Subcutaneous abdominal adipose tissue (tissue), 5 donors: ENCODE data around the gene MRS2.
"Not testable (repeated sequence)": the region's sequence is repeated elsewhere in the genome, so short reads cannot be mapped to it uniquely, and the experiment has no call there.

Source experiments
- H3K27ac ChIP-seq: one replicate; pipeline ENCODE4 v1.7.0; 2013; ENCODE audit warnings: low read depth, mild to moderate bottlenecking, inconsistent platforms, low read length, moderate library complexity
- H3K27me3 ChIP-seq, 5 donors: one replicate each; pipeline ENCODE4 v1.7.0; 2013; ENCODE audit warnings: low read length in 5 of 5, inconsistent platforms in 1 of 5; ENCODE audit not compliant: control insufficient read depth in 5 of 5, insufficient read depth in 4 of 5
- H3K36me3 ChIP-seq, 5 donors: one replicate each; pipeline ENCODE4 v1.7.0; 2013; ENCODE audit warnings: low read length in 5 of 5; ENCODE audit not compliant: control insufficient read depth in 5 of 5, insufficient read depth in 5 of 5
- H3K4me1 ChIP-seq, 5 donors: one replicate each; pipeline ENCODE4 v1.7.0; 2013; ENCODE audit warnings: low read length in 5 of 5, mild to moderate bottlenecking in 3 of 5, moderate library complexity in 1 of 5; ENCODE audit not compliant: control insufficient read depth in 5 of 5, insufficient read depth in 5 of 5
- H3K4me3 ChIP-seq, 5 donors: one replicate each; pipeline ENCODE4 v1.7.0; 2013; ENCODE audit warnings: low read length in 5 of 5, low read depth in 1 of 5
- H3K9ac ChIP-seq, 5 donors: one replicate each; pipeline ENCODE4 v1.7.0; 2013; ENCODE audit warnings: low read length in 5 of 5, mild to moderate bottlenecking in 4 of 5, moderate library complexity in 3 of 5
- H3K9me3 ChIP-seq, 5 donors: one replicate each; pipeline ENCODE4 v1.7.0; 2013; ENCODE audit warnings: low read length in 5 of 5; ENCODE audit not compliant: control insufficient read depth in 5 of 5
- donor health status: healthy.
- donor health status: healthy.
- donor health status: healthy.
- donor health status: healthy.
- donor health status: healthy.

The MRS2 gene

GRCh38 chr6:24365103-24365633, 37.6 kb upstream of the MRS2 start:
- not testable (repeated sequence) for H3K36me3 ChIP-seq, H3K9me3 ChIP-seq, H3K9ac ChIP-seq, H3K27ac ChIP-seq, H3K4me3 ChIP-seq, H3K27me3 ChIP-seq, H3K4me1 ChIP-seq

GRCh38 chr6:24374612-24375011, 28.1 kb upstream of the MRS2 start:
- Histone ChIP-seq H3K4me1 (no peaks in the 10 kb centered on the region), H3K9ac (no peak overlapping the region), H3K27me3 (no peaks in the 10 kb centered on the region), H3K36me3 (no peaks in the 10 kb centered on the region), H3K27ac (no peak overlapping the region), H3K9me3 (no peaks in the 10 kb centered on the region), H3K4me3 (no peak overlapping the region)

DNA sequence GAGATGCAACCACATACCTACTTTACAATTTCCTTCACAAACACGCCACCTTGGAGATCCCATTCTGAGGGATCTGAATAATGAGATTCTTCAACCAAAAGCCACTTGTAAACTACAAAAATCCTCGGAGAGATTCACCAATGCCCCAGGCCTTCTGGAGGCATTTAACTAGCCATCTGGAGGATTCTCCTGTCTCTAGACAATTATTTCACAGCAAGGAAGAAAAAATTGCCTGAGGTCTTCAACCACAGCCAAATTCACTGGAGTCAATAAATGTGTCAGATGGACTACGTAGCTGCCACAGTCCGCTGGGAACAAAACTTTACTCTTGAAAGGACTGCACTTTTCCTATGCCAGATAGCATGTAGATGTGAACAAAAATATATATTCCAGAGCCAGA, 25.9 kb upstream of the MRS2 start:
- Histone ChIP-seq H3K4me3 (no peak overlapping the region), H3K27me3 (no peaks in the 10 kb centered on the region), H3K4me1 (no peaks in the 10 kb centered on the region), H3K36me3 (no peaks in the 10 kb centered on the region), H3K9ac (no peak overlapping the region), H3K9me3 (no peaks in the 10 kb centered on the region), H3K27ac (no peak overlapping the region)

GRCh38 chr6:24378473-24379097, 24.2 kb upstream of the MRS2 start:
- no peaks in the 10 kb centered on the region for H3K4me1 ChIP-seq
- H3K27ac ChIP-seq: no peak overlapping the region

DNA sequence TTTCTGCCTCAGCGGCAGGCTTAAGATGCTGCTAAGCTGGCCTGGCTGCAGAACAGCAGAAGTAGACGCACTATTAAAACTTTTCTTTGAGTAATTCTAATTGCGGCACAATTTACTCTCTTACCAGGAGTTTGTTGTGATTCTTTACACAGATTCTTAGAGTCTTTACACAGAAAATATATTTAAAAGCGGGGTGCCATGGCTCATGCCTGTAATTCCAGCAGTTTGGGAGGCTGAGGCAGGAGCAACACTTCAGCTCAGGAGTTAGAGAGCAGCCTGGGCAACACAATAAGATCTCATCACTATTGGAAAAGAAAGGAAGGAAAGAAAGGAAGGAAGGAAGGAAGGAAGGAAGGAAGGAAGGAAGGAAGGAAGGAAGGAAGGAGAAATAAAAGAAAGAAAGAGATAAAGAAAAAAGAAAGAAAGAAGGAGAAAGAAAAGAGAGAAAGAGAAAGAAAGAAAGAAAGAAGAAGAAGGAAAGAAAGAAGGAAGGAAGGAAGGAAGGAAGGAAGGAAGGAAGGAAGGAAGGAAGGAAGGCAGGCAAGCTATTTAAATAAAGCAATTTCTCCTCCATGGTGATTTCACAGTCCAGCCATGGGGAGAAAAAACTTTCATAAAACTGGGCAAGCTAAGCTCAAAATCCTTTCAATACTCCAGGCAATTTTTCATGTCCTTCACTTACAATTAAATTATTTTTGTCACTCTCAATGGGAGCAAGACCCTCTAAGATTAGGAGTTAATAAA, 21.1 kb upstream of the MRS2 start:
- Histone ChIP-seq H3K27me3 (no peaks in the 10 kb centered on the region), H3K9ac (no peak overlapping the region), H3K9me3 (no peaks in the 10 kb centered on the region), H3K4me3 (no peak overlapping the region), H3K4me1 (no peaks in the 10 kb centered on the region), H3K36me3 (no peaks in the 10 kb centered on the region), H3K27ac (no peak overlapping the region)

More at GRCh38 chr6:24378473-24379097, 24.2 kb upstream of the MRS2 start:
- Histone ChIP-seq H3K9ac (no peak overlapping the region), H3K9me3 (no peaks in the 10 kb centered on the region), H3K36me3 (no peaks in the 10 kb centered on the region), H3K4me3 (no peak overlapping the region), H3K27me3 (no peaks in the 10 kb centered on the region)

DNA sequence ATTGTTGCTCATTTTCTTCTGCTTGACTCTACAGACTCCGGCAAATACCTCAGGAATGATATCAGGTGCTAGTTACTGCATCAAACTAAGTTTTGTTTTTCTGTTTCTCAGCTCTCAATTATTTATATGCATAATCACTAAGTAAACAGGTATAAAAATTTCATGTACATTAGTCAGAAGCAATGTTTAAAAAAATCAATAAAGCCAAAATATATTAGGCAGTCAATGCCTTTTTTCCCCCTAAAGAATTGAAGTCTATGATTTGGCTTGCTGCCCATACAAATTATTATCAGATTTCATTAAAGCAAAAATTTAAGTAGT, 20.6 kb upstream of the MRS2 start:
- Histone ChIP-seq H3K9me3 (no peaks in the 10 kb centered on the region), H3K4me1 (no peaks in the 10 kb centered on the region), H3K4me3 (no peak overlapping the region), H3K27me3 (no peaks in the 10 kb centered on the region), H3K36me3 (no peaks in the 10 kb centered on the region), H3K9ac (no peak overlapping the region), H3K27ac (no peak overlapping the region)

DNA sequence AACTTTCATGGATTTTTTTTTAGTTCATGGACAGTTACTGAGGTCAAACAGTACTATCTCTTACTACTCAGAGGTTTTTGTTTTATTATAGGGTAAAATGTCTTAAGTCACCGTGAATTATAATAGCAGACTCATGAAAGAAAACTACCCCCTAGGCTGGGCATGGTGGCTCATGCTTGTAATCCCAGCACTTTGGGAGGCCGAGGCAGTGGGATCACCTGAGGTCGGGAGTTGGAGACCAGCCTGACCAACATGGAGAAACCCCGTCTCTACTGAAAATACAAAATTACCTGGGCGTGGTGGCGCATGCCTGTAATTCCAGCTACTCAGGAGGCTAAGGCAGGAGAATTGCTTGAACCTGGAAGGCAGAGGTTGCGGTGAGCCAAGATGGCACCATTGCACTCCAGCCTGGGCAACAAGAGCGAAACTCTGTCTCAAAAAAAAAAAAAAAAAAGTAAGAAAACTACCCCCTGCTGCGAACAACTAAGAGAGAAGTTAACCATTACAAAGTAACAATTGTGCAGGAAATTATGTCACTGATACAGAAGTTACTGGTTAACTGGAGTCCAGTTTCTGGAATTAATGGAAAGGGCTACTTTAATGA, 19.7 kb upstream of the MRS2 start:
- not testable (repeated sequence) for H3K27ac ChIP-seq, H3K4me3 ChIP-seq

DNA sequence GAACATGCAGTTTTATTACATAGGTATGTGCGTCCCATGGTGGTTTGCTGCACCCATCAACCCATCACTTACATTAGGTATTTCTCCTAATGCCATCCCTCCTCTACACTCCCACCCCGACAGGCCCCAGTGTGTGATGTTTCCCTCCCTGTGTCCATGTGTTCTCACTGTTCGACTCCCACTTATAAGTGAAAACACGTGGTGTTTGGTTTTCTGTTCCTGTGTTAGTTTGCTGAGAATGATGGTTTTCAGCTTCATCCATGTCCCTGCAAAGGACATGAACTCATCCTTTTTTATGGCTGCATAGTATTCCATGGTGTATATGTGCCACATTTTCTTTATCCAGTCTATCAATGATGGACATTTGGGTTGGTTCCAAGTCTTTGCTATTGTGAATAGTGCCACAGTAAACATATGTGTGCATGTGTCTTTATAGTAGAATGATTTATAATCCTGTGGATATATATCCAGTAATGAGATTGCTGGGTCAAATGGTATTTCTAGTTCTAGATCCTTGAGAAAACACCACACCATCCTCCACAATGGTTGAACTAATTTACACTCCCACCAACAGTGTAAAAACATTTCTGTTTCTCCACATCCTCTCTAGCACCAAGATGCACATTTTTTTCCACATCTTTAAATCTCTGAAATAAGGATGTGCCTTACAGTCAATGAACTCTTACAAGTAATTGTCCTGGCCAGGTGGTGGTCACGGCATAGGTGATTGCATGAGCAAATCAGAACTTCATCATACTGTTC, 18.2 kb upstream of the MRS2 start:
- H3K9me3 ChIP-seq, H3K4me3 ChIP-seq, H3K27me3 ChIP-seq, H3K27ac ChIP-seq, H3K36me3 ChIP-seq, H3K9ac ChIP-seq, H3K4me1 ChIP-seq: not testable (repeated sequence)

More for the DNA sequence above, 19.7 kb upstream of the MRS2 start:
- not testable (repeated sequence) for H3K27me3 ChIP-seq, H3K36me3 ChIP-seq, H3K4me1 ChIP-seq, H3K9me3 ChIP-seq, H3K9ac ChIP-seq

- Histone ChIP-seq H3K27ac (no peak overlapping the region), H3K9me3 (no peaks in the 10 kb centered on the region), H3K27me3 (no peaks in the 10 kb centered on the region), H3K9ac (no peak overlapping the region), H3K36me3 (no peaks in the 10 kb centered on the region), H3K4me1 (no peaks in the 10 kb centered on the region), H3K4me3 (no peak overlapping the region)
Observed at GRCh38 chr6:24385536-24386269, 17.0 kb upstream of the MRS2 start.
